GM23338 (cell line): ENCODE data around the gene TAOK1. TPM values are rescaled to one million over a fixed set of nuclear protein-coding genes. Genes with fewer than 3 reads are reported as not detected.

Experiments
- ATAC-seq: fragments of 200-7000 bp; cut with Tn5 transposase; 3 replicates; pipeline ENCODE4 v1.9.1; 2020
- DNase-seq: peaks from one replicate; pipeline ENCODE4 v3.0.0-alpha.2; 2015; ENCODE audit warnings: low spot score
- H2AFZ ChIP-seq: fragments of 200-600 bp; sonication (generic); 2 replicates; pipeline ENCODE4 v1.8.0; 2016; ENCODE audit warnings: antibody characterized with exemption, mild to moderate bottlenecking, moderate library complexity
- H3F3A ChIP-seq: fragments of 200-600 bp; sonication (generic); replicated peaks from 2 replicates; pipeline ENCODE4 v1.8.0; 2017; ENCODE audit warnings: antibody characterized with exemption, mixed run types, low read depth
- H3K27ac ChIP-seq: fragments of 200-600 bp; sonication (generic); 2 replicates; pipeline ENCODE4 v1.6.1; 2016; ENCODE audit warnings: low read depth
- H3K27me3 ChIP-seq: fragments of 200-600 bp; sonication (generic); 2 replicates; pipeline ENCODE4 v1.8.0; 2016; ENCODE audit warnings: mild to moderate bottlenecking, mixed run types, moderate library complexity; ENCODE audit not compliant: insufficient read depth
- H3K36me3 ChIP-seq: fragments of 200-600 bp; sonication (generic); 2 replicates; pipeline ENCODE4 v1.8.0; 2016; ENCODE audit warnings: mild to moderate bottlenecking; ENCODE audit not compliant: insufficient read depth
- H3K4me1 ChIP-seq: fragments of 200-600 bp; sonication (generic); 2 replicates; pipeline ENCODE4 v1.8.0; 2016; ENCODE audit warnings: mild to moderate bottlenecking, moderate library complexity; ENCODE audit not compliant: insufficient read depth
- H3K4me2 ChIP-seq: fragments of 200-600 bp; sonication (generic); 2 replicates; pipeline ENCODE4 v1.7.1; 2017; ENCODE audit warnings: mixed run types
- H3K4me3 ChIP-seq: fragments of 200-600 bp; sonication (generic); 2 replicates; pipeline ENCODE4 v1.6.1; 2016; ENCODE audit warnings: mixed run types
- H3K79me2 ChIP-seq: fragments of 200-600 bp; sonication (generic); replicated peaks from 2 replicates; pipeline ENCODE4 v1.8.0; 2017; ENCODE audit warnings: mild to moderate bottlenecking; ENCODE audit not compliant: insufficient read depth
- H3K9me2 ChIP-seq: fragments of 200-600 bp; sonication (generic); 2 replicates; pipeline ENCODE4 v1.8.0; 2017; ENCODE audit not compliant: insufficient read depth
- H4K20me1 ChIP-seq: fragments of 200-600 bp; sonication (generic); replicated peaks from 2 replicates; pipeline ENCODE4 v1.8.0; 2017; ENCODE audit warnings: mild to moderate bottlenecking; ENCODE audit not compliant: insufficient read depth
- H3K27ac Mint-ChIP-seq: 2 replicates; pipeline ENCODE4 v1.8.0; 2020; ENCODE audit warnings: inconsistent platforms, mild to moderate bottlenecking, moderate library complexity, mixed read lengths
- H3K27me3 Mint-ChIP-seq: 3 replicates; pipeline ENCODE4 v1.8.0; 2022; ENCODE audit warnings: low read depth, mild to moderate bottlenecking, moderate library complexity, mixed read lengths, inconsistent platforms; ENCODE audit not compliant: insufficient read depth, poor library complexity
- H3K36me3 Mint-ChIP-seq: 3 replicates; pipeline ENCODE4 v1.8.0; 2021; ENCODE audit warnings: low read depth, mild to moderate bottlenecking, inconsistent platforms, moderate library complexity, mixed read lengths
- H3K4me1 Mint-ChIP-seq: 3 replicates; pipeline ENCODE4 v1.8.0; 2020; ENCODE audit warnings: mild to moderate bottlenecking, inconsistent platforms, mixed read lengths
- H3K4me3 Mint-ChIP-seq: 3 replicates; pipeline ENCODE4 v1.8.0; 2021; ENCODE audit warnings: moderate library complexity, mild to moderate bottlenecking, inconsistent platforms, mixed read lengths
- H3K9me3 Mint-ChIP-seq: 3 replicates; pipeline ENCODE4 v1.8.0; 2020; ENCODE audit warnings: moderate library complexity, mild to moderate bottlenecking, inconsistent platforms, mixed read lengths
- CREB1 ChIP-seq: fragments of 250-450 bp; sonication (Bioruptor Pico); IDR thresholded peaks from 2 replicates; pipeline ENCODE4 v1.5.0; 2020; ENCODE audit warnings: low read depth, mild to moderate bottlenecking, moderate library complexity
- EZH2 ChIP-seq: fragments of 200-600 bp; sonication (generic); IDR thresholded peaks from one replicate; pipeline ENCODE4 v1.8.0; 2017; ENCODE audit warnings: antibody characterized with exemption, mild to moderate bottlenecking, low read depth; ENCODE audit not compliant: unreplicated experiment
- NANOG ChIP-seq: IDR thresholded peaks from 2 replicates; pipeline ENCODE4 v1.6.1; 2016; ENCODE audit warnings: antibody characterized with exemption, borderline replicate concordance
- POLR2AphosphoS5 ChIP-seq: IDR thresholded peaks from 2 replicates; pipeline ENCODE4 v1.6.1; 2016; ENCODE audit warnings: antibody characterized with exemption, low read depth
- STAT1 ChIP-seq: IDR thresholded peaks from one replicate; pipeline ENCODE4 v1.6.1; 2016; ENCODE audit warnings: antibody characterized with exemption; ENCODE audit not compliant: unreplicated experiment
- ZNF331 ChIP-seq: fragments of 250-450 bp; sonication (Bioruptor Pico); IDR thresholded peaks from 2 replicates; pipeline ENCODE4 v1.5.0; 2020; ENCODE audit warnings: low read depth, mild to moderate bottlenecking, moderate library complexity
- polyA plus RNA-seq: library from polyadenylated mRNA; unstranded; fragments of >200 nt; fragmentation: Nextera tagmentation; extraction: Ambion mirVana; gene quantifications from 2 replicates; pipeline ENCODE4 v1.2.1, GENCODE V29; 2016
- total RNA-seq: library from RNA; depleted of rRNA; stranded (reverse); fragments of >200 nt; shearing (Covaris generic); gene quantifications from 2 replicates; pipeline ENCODE4 v1.2.3, GENCODE V29; 2014
- TF ChIP-seq, protein P1 (sequence below): IDR thresholded peaks from 2 replicates; pipeline ENCODE4 v1.6.1; 2016; ENCODE audit warnings: antibody characterized with exemption
- TF ChIP-seq, protein P2 (sequence below), 2 experiments: fragments of 200-600 bp in 1 of 2; sonication (generic) in 1 of 2; conservative IDR thresholded peaks; 2 replicates each; pipeline versions ENCODE4 v1.5.1 to v1.6.1; 2016 to 2017; ENCODE audit warnings: antibody characterized with exemption in 2 of 2, low read depth in 2 of 2, mild to moderate bottlenecking in 2 of 2, moderate library complexity in 1 of 2

The TAOK1 gene
- total and polyA plus RNA-seq, 2 experiments from 2014 or later, result 19.4 to 69.8 TPM

GRCh38 chr17:29586676-29587469 is 196.7 kb downstream of the TAOK1 start (continued):
- TF ChIP-seq CREB1 (no peak), NANOG (no peak), ZNF331 (no peak), EZH2 (no peak), POLR2AphosphoS5 (no peak)
- TF ChIP-seq, protein P1, sequence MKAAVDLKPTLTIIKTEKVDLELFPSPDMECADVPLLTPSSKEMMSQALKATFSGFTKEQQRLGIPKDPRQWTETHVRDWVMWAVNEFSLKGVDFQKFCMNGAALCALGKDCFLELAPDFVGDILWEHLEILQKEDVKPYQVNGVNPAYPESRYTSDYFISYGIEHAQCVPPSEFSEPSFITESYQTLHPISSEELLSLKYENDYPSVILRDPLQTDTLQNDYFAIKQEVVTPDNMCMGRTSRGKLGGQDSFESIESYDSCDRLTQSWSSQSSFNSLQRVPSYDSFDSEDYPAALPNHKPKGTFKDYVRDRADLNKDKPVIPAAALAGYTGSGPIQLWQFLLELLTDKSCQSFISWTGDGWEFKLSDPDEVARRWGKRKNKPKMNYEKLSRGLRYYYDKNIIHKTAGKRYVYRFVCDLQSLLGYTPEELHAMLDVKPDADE, result no peak
- TF ChIP-seq, protein P2, sequence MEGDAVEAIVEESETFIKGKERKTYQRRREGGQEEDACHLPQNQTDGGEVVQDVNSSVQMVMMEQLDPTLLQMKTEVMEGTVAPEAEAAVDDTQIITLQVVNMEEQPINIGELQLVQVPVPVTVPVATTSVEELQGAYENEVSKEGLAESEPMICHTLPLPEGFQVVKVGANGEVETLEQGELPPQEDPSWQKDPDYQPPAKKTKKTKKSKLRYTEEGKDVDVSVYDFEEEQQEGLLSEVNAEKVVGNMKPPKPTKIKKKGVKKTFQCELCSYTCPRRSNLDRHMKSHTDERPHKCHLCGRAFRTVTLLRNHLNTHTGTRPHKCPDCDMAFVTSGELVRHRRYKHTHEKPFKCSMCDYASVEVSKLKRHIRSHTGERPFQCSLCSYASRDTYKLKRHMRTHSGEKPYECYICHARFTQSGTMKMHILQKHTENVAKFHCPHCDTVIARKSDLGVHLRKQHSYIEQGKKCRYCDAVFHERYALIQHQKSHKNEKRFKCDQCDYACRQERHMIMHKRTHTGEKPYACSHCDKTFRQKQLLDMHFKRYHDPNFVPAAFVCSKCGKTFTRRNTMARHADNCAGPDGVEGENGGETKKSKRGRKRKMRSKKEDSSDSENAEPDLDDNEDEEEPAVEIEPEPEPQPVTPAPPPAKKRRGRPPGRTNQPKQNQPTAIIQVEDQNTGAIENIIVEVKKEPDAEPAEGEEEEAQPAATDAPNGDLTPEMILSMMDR (conservative IDR thresholded peaks at IDR 0.05; ENCODE audit: low read depth in 2 of 2), result no peak

DNA sequence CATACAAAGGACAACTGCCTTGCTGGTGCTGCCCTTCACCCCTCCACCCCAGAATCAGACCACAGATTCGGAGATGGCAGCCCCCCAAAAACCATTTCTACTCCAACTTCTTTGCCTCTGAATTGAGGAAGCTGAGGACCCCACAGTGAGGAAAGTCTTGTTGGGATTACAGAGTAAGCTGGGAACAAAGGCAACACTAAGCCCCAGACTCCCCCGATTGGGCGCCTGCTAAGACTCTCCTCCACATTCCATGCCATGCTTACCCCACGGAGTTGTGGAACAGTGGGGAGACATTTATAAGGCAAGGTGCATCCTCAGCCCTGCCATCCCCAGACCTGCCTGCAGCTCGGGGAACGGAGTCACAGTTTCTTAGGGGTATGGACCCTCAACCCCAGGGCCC is 197.4 kb downstream of the TAOK1 start:
- H3K4me2 ChIP-seq, result peak overlapping the region; percentile 99
- Mint-ChIP-seq H3K4me3 (peak overlapping the region; percentile 81; the same call in 2 of the 3 replicates), H3K27ac (no peak overlapping the region), H3K27me3 (peaks cover 29% of the 10 kb centered on the region), H3K4me1 (peaks cover 50% of the 10 kb centered on the region), H3K36me3 (peaks cover 12% of the 10 kb centered on the region), H3K9me3 (no peaks in the 10 kb centered on the region)
- no peaks in the 10 kb centered on the region for H3K9me2 ChIP-seq
- no peak for ATAC-seq
- peak overlapping the region; percentile 82; the same call in 1 of the 2 replicates for H3K4me3 ChIP-seq
- peaks cover 44% of the 10 kb centered on the region for H3K79me2 ChIP-seq
- H3K27ac ChIP-seq, result no peak overlapping the region
- no peaks in the 10 kb centered on the region for H3K36me3 ChIP-seq
- H3K4me1 ChIP-seq, result peaks cover 42% of the 10 kb centered on the region
- H2AFZ ChIP-seq, result no peak overlapping the region
- peaks cover 14% of the 10 kb centered on the region for H3F3A ChIP-seq
- H3K27me3 ChIP-seq, result peaks cover 12% of the 10 kb centered on the region
- TF ChIP-seq, protein P1, result no peak
- TF ChIP-seq STAT1, result no peak
- peaks cover 17% of the 10 kb centered on the region for H4K20me1 ChIP-seq
- DNase-seq, result no peak
